Activated T-cell treated with anti-CD3 and anti-CD28 coated beads, Interleukin-2, amount 50 U/mL, for 1 hour (primary cell): ENCODE results near the gene IFT80.
"Not testable (repeated sequence)": the region's sequence is repeated elsewhere in the genome, so short reads cannot be mapped to it uniquely, and the experiment has no call there.

Source experiments
- DNase-seq: peaks from one replicate; pipeline ENCODE4 v3.0.0-alpha.2; 2020

IFT80 gene

DNA sequence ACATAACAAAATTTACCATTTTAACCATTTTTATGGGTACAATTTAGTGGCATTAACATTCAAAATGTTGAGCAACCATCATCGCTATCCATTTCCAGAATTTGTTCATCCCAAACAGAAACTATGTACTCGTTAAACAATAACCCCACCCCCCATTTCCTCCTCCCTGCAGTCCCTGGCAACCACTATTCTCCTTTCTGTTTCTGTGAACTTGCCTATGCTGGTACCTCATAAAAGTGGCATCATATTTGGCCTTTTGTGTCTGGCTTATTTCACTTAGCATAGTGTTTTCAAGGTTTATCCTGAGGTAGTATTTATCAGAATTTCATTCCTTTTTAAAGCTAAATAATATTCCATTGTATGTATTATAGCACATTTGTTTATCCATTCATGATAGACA is 141.4 kb downstream of the IFT80 start:
- DNase-seq = no peak

DNA sequence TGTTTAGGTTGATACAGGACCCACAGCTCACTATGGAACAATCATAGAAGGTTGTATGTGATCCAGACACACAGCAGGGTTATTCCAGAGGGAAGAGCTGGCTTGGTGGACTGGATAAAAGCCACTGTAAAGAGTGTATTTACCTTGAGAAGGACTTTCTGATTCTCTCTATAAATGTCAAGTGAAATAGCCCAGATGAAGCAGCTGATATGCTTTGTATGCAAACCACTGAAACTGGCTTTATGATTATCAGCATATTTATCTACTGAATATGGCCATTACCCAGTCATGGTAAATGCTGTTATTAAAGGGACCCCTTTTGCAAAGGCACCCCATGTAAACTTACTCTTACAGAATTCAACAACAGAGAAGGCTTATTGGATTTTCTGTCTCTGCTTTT is 145.7 kb downstream of the IFT80 start:
- DNase-seq = no peak

DNA sequence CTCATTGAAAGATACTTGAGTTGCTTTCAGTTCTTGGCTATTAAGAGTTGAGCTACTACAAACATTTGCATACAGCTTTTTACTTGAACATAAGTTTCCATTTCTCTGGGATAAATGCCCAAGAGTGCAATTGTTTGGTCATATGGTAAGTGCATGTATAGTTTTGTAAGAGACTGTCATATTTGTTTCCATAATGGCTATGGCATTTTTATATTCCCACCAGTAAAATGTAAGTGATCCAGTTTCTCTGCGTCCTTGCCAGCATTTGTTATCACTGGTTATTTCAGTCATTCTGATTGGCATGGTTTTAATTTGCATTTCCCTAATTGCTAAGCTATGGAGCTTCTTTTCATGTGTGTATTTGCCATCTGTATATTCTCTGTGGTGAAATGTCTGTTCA is 151.3 kb downstream of the IFT80 start:
- no peak for DNase-seq

DNA sequence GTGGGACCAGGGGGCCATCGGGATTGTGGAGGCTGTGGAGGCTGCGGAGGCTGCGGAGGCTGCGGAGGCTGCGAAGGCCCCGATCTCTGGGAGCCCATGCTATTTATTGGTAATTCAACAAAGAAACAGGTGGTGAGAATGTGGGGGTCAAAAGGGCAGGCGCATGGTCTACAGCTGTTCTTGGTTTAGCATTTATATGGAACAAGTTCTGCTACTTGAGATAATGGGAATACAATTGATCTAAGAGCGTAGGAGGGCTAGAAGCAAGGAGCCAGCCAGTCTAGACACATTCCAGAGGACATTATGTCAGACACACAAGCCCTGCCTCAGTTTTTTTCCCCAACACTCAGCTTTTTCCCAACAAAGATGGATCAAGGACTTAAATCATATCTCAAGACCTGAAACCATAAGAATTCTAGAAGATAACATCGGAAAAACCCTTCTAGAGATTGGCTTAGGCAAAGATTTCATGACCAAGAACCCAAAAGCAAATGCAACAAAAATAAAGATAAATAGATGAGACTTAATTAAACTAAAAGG is 153.7 kb downstream of the IFT80 start:
- DNase-seq = no peak

DNA sequence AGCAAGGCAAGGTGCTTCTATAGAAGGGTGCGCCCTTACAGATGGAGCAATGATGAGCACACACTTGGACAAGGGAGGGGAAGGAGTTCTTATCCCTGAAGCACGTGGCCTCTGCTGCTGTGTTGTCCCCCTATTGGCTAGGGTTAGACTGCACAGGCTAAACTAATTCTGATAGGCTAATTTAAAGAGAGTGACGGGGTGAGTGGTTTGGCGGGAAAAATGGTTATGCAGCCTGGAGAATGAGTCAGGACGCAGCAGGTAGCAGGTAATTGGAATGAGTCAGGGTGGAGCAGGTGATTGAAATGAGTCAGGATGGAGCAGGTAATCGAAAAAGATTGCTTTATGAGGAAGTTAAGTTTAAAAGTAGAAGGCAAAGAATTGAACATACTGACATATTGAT is 158.3 kb downstream of the IFT80 start:
- not testable (repeated sequence) for DNase-seq

DNA sequence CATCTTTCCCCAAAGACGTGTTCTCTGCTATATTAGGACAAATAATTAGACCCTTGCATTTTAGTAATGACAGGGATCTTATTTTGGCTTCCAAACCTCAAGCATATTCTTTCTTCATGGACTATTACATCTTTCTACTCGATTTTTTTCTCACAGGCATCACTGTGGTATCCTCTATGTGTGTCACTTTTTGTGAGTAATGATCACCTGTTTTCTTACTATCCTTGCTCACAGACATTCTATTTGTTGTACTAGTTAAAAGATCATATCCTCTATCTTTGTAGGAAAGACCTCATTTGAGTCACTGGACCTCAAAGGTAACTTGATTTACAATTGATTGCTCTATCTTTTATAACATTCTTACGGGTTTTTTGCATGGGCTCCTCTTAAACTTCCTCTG is 167.0 kb downstream of the IFT80 start:
- DNase-seq = no peak

DNA sequence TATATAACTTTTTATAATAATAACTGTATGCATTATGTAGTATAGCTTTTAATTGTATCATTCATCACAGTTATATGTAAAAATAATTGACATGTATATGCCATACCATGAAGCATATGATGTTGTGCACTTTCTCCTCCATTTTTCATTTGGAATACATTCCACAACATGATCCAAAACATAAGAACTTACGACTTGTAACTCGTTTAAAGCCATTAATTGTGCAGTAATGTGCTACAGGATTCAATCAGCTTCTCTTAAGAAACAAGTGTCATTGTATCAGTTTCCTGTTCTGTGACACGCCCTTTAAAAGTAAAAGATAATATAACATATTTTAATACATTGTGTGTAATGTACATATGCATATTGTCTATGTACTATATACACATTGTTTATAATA is 171.6 kb downstream of the IFT80 start:
- no peak for DNase-seq

DNA sequence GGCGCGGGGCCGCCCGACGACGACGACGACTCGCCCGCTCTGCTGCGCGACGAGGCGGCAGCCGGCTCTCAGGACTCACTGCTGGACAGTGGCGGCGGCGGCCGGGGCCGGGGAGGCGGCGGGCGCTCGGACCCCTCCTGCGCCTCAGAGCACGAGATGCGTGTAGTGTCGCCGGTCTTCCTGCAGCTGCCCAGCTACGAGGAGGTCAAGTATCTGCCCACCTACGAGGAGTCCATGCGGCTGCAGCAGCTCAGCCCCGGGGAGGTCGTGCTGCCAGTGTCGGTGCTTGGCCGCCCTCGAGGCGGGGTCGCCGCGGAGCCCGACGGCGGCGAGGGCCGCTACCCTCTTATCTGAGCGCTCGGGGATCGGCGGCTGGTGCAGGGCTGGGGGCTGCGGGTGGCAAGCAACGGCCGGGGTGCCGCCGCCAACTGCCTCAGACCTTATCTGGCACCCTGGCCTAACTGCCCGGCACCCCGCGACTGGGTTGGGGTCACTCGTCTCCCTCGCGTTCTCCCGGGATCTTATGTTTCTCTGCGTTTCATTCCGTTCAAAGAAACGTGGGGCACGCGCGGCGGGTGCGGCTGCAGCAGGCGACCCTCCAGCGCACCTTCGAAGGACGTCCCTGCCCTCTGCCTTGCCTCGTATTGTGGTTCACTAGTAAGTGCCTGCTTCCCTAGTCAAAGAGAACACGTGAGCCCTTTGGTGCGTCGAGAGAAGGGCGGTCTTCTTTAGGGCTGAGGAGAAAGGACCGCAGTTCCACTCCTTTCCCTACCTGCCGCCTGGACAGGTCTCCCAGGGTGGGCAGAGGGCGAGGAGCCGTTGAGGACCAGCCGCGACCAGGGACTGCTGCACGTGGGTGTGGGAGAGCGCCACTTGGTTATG is 172.8 kb downstream of the IFT80 start:
- peak; percentile 18 for DNase-seq

DNA sequence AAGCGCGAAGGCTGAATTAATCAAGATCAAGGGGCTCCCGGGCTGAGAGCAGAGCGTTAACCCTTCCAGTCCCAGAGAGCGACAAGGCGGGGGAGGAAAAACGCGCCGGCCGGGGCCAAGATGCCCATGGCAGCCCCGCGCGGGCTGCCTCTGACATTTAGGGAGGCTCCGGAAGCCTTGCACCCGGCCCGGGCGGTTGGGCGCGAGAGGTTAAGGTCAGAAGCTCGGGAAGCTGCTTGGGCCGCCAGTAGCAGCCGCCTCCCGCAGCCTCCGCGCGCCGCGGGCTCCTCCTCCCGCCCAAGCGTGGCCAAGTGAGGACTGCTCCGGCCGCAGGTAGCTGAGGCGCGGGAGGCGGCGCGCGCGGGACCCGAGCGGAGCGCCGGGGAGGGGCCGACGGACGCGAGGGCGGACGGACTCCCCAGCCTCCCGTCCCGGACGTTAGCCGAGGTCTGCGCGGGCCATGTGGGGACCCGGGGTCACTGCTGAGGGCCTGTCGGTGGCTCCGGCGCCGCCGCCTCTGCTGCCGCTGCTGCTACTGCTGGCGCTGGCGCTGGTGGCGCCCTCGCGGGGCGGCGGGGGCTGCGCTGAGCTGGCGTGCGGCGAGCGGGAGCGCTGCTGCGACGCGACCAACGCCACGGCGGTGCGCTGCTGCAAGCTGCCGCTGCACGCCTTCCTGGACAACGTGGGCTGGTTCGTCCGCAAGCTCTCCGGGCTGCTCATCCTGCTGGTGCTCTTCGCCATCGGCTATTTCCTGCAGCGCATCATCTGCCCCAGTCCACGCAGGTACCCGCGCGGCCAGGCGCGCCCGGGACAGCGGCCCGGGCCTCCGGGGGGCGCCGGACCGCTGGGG is 173.6 kb downstream of the IFT80 start, which contains the start of gene C3orf80:
C3orf80 (plus strand) TSS at position 247 of the 850 bp plus-strand sequence; CDS start at position 461, 214 bp downstream.
- DNase-seq = peak; percentile 50

DNA sequence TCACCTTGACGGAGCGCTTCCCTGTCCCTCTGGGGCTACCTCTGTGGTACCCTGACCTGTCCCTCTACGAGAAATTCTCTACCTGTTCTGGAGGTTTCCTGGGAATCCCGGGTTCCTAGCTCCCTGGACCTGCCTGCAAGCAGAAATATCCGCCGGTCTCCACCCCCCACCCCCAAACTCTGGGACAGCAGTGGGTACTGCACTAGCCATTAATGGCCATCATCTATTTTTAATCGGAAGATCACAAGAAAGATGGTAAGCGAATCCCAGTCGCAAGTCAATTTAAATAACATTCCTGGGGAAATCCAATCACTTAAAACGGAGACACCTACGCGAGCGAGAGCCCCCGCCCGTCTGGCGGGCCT is 174.2 kb downstream of the IFT80 start:
- no peak for DNase-seq

DNA sequence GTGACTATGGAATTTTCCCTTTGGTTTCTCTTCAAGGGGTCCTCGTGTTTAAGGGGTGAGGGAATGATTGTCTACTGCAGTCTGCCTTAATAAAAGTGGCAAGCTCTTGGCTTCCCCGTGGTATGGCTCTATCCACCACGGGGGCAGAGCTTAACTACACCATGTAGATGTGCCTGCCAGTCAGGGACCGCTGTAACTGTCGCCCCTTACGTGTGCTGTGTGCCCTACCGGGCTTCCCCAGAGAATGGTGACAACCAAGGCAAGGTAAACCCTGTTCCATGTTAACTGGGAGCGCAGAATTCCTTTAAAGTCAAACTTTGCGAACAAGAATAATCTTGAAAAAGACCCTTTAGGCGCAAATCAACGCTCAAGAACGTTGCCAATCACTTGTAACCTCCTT is 174.8 kb downstream of the IFT80 start:
- DNase-seq = no peak

DNA sequence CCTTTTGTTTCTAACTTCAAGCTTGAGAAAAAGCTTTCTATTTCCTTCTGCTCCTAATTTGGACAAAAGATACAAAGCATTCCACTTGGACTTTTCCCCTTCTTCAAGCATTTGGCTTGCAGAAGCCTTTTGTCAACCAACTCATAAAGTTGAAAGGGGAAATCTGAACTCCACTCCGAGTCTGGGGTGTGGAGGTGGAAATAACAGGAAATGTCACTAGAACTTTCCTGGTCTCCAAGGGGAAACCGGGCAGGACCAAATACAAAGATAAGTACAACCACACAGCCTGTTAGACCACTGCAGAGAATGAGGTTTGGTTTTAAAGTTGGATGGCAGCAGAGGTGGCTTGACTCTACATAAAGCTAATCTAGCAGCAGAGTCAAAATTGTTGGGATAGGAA is 178.0 kb downstream of the IFT80 start:
- DNase-seq = no peak

DNA sequence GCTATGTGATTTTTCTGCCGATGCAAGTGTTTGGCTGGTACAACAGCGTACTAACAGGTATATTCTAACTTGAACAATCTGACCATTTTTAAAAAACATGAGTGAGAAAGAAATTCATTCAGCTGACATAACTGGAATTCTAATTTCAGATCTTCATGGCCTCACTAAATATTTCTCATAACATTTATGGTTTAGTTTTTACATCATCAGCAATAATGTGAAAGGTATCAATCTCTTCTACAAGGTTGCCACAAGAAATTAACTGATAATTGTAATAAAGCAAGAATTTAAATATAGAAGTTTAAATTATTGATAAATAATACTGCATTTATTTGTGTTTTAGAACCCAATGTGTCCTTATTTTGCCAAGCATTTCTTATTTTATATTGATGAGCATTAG is 179.0 kb downstream of the IFT80 start:
- no peak for DNase-seq

DNA sequence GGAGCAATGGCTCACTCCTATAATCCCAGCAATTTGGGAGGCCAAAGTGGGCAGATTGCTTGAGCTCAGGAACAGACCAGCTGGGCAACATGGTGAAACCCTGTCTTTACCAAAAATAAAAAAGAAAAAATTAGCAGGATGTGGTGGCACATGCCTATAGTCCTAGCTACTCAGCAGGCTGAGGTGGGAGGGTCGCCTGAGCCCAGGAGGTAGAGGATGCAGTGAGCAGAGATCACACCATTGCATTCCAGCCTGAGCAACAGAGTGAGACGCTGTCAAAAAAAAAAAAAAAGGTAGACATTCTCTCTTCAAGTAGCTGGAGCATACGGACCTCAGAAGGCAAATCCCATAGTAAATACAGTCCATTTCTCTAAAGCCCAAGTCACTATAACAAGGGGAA is 180.9 kb downstream of the IFT80 start:
- no peak for DNase-seq

DNA sequence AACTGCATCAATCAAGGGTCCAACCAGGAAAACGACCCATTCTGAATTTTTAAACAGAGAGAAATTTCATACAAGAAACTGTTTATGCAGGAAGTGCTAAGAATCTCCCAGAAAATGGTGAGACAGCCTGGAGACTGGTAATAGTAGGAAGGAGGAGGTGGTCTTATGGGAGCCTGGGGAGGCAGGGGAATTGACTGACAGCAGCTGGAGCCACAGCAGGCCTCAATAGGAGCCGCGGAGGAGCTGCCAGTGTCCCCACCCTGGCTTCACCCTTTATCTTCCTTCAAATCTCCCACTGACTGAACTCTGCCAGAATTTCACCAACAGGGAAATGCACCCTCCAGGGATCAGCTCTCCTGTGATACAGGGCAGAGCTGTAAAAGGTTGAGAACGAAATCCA is 181.3 kb downstream of the IFT80 start:
- DNase-seq = no peak

DNA sequence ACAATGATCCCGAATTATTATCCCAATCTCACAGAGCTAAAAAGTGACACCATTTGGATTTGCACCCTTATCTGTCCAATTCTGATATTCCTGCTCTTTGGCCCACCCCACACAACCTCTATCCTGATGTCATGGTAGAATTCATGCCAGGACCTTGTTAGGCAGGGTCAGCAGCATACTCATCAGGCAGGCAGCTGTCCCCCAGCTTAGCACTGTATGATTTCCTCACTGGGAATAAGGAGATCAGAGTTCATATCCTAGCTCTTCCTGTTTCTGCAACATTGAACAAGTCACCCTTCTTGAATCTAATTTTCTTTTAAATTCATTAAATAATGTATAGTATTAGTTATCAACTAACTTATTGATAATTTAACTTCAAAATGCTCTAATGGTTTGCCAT is 185.8 kb downstream of the IFT80 start:
- no peak for DNase-seq

DNA sequence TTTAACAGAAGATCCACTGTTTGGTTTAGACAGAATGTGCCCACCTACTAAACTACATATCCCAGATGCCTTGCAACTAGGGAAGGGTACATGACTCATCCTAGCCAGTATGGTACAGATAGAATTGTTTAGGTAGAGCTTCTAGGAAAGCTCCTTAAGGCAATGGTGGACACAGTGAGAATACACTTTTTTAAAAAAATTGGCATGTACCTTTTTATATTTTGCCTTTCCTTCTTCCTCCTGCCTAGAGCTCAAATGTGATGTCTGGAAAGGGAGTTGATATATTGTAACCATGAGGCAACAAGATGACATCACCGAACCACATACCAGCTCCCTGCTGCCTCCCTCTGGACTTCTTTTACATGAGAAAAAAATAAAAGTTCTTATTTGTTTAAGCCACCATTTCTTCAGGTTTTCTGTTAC is 188.2 kb downstream of the IFT80 start:
- DNase-seq = no peak

DNA sequence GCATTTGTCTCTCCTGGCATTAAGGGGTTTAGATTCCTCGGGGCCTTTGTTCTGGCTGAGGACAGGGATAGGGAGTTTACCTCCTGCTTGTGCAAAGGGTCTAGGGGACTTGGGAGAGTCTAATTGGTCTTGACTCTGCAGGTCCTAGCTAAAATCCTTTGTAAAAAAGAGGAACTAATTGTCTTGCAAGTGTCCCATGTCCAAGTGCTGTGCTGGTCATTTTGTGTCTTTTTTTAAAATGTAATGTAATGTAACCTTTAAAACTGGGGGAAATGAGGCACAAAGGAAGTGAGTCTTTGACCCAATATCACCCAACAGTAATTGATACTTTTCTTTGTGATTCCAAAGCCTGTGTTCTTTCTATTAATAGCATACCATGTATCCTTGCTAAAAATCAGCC is 188.7 kb downstream of the IFT80 start:
- DNase-seq = no peak
